ENCODE measurements around the gene IL25. TPM values are rescaled to one million over a fixed set of nuclear protein-coding genes. Genes with fewer than 3 reads are reported as not detected.
A peak's percentile ranks its signal among the peaks of the same experiment; 100 is the strongest.

The IL25 gene
- total and polyA plus RNA-seq, 2 of the 13 experiments (the other 11 are each of a cell fraction or from before 2014, with no cell fraction given), result not detected

- TF ChIP-seq CREM (IDR thresholded peaks at IDR 0.05) (no peak), CREM (CRISPR knock-in tag; IDR thresholded peaks at IDR 0.05) (no peak), NFIB (CRISPR knock-in tag; IDR thresholded peaks at IDR 0.05; ENCODE audit: borderline replicate concordance) (0 out of 2 replicates have a peak, but pooled peaks have one; percentile 33), KDM4B (CRISPR knock-in tag; IDR thresholded peaks at IDR 0.05) (no peak), NCOA5 (CRISPR knock-in tag; IDR thresholded peaks at IDR 0.05) (peak; percentile 87), BRF2 (CRISPR knock-in tag; IDR thresholded peaks at IDR 0.05) (no peak; the same call in 1 of the 2 replicates), RAD21 (CRISPR knock-in tag; IDR thresholded peaks at IDR 0.05) (peak; percentile 42), IKZF4 (CRISPR knock-in tag; IDR thresholded peaks at IDR 0.05; ENCODE audit: borderline replicate concordance, low read depth, not compliant biosample characterization) (no peak), ZNF883 (CRISPR knock-in tag; IDR thresholded peaks at IDR 0.05; ENCODE audit: not compliant biosample characterization) (no peak), ZNF142 (CRISPR knock-in tag; IDR thresholded peaks at IDR 0.05) (0 out of 2 replicates have a peak, but pooled peaks have one; percentile 5), NCOA2 (CRISPR knock-in tag; IDR thresholded peaks at IDR 0.05) (peak; percentile 15; the same call in 1 of the 2 replicates), SSRP1 (CRISPR knock-in tag; IDR thresholded peaks at IDR 0.05) (peak; percentile 93; the same call in 1 of the 2 replicates), HOXA9 (CRISPR knock-in tag; IDR thresholded peaks at IDR 0.05; ENCODE audit: borderline replicate concordance) (no peak), SMYD3 (CRISPR knock-in tag; IDR thresholded peaks at IDR 0.05) (no peak), ZNF597 (CRISPR knock-in tag; IDR thresholded peaks at IDR 0.05) (no peak), EHMT2 (IDR thresholded peaks at IDR 0.05; ENCODE audit: borderline replicate concordance, low read depth, low read length) (no peak), ATAD3A (CRISPR knock-in tag; IDR thresholded peaks at IDR 0.05) (no peak), NR2C2 (CRISPR knock-in tag; IDR thresholded peaks at IDR 0.05; ENCODE audit: borderline replicate concordance) (no peak), ZNF549 (CRISPR knock-in tag; IDR thresholded peaks at IDR 0.05) (no peak), E2F1 (CRISPR knock-in tag; IDR thresholded peaks at IDR 0.05) (no peak), SALL1 (CRISPR knock-in tag; IDR thresholded peaks at IDR 0.05) (no peak)
Measured at GRCh38 chr14:23326491-23327332, 45.9 kb upstream of the IL25 start (continued).

All from HepG2 (cell line).